ENCODE results near the gene FGF21.
A peak's percentile ranks its signal among the peaks of the same experiment; 100 is the strongest.

FGF21 gene

GRCh38 chr19:48802623-48803022 lies 47.3 kb downstream of the FGF21 start:
- Histone ChIP-seq H3K4me1 (ENCODE audit: control insufficient read depth, insufficient read depth, low read length, poor library complexity, severe bottlenecking) (no peaks in the 10 kb centered on the region), H3K9me3 (ENCODE audit: control insufficient read depth, low read length) (no peaks in the 10 kb centered on the region), H3K4me3 (ENCODE audit: insufficient read depth, low read depth, low read length, poor library complexity, severe bottlenecking) (no peak overlapping the region), H3K27me3 (replicated peaks; ENCODE audit: control insufficient read depth, insufficient read depth, low read length, poor library complexity, severe bottlenecking) (no peaks in the 10 kb centered on the region), H3K36me3 (ENCODE audit: control insufficient read depth, insufficient read depth, low read length) (no peaks in the 10 kb centered on the region), H3K27ac (ENCODE audit: insufficient read depth, low read length, poor library complexity, severe bottlenecking) (no peak overlapping the region)
- no peak for DNase-seq

GRCh38 chr19:48804496-48804895 lies 49.2 kb downstream of the FGF21 start:
- DNase-seq = no peak

GRCh38 chr19:48805452-48805851 lies 50.1 kb downstream of the FGF21 start:
- no peaks in the 10 kb centered on the region for H3K9me3 ChIP-seq (ENCODE audit: control insufficient read depth, low read length)
- no peak overlapping the region for H3K27ac ChIP-seq (ENCODE audit: insufficient read depth, low read length, poor library complexity, severe bottlenecking)
- no peaks in the 10 kb centered on the region for H3K4me1 ChIP-seq (ENCODE audit: control insufficient read depth, insufficient read depth, low read length, poor library complexity, severe bottlenecking)
- no peak for DNase-seq
- no peak overlapping the region for H3K4me3 ChIP-seq (ENCODE audit: insufficient read depth, low read depth, low read length, poor library complexity, severe bottlenecking)
- H3K27me3 ChIP-seq (replicated peaks; ENCODE audit: control insufficient read depth, insufficient read depth, low read length, poor library complexity, severe bottlenecking) = no peaks in the 10 kb centered on the region
- H3K36me3 ChIP-seq (ENCODE audit: control insufficient read depth, insufficient read depth, low read length) = no peaks in the 10 kb centered on the region

More at GRCh38 chr19:48804496-48804895, 49.2 kb downstream of the FGF21 start:
- H3K27me3 ChIP-seq (replicated peaks; ENCODE audit: control insufficient read depth, insufficient read depth, low read length, poor library complexity, severe bottlenecking) = no peaks in the 10 kb centered on the region
- H3K36me3 ChIP-seq (ENCODE audit: control insufficient read depth, insufficient read depth, low read length) = no peaks in the 10 kb centered on the region
- no peaks in the 10 kb centered on the region for H3K9me3 ChIP-seq (ENCODE audit: control insufficient read depth, low read length)
- H3K4me1 ChIP-seq (ENCODE audit: control insufficient read depth, insufficient read depth, low read length, poor library complexity, severe bottlenecking) = no peaks in the 10 kb centered on the region
- H3K27ac ChIP-seq (ENCODE audit: insufficient read depth, low read length, poor library complexity, severe bottlenecking) = no peak overlapping the region
- no peak overlapping the region for H3K4me3 ChIP-seq (ENCODE audit: insufficient read depth, low read depth, low read length, poor library complexity, severe bottlenecking)

GRCh38 chr19:48806518-48806817 lies 51.1 kb downstream of the FGF21 start:
- peak in 1 of 3 donors; percentile 9 for DNase-seq

GRCh38 chr19:48806818-48807589 lies 51.7 kb downstream of the FGF21 start:
- H3K36me3 ChIP-seq (ENCODE audit: control insufficient read depth, insufficient read depth, low read length) = no peaks in the 10 kb centered on the region
- no peaks in the 10 kb centered on the region for H3K4me1 ChIP-seq (ENCODE audit: control insufficient read depth, insufficient read depth, low read length, poor library complexity, severe bottlenecking)
- no peaks in the 10 kb centered on the region for H3K9me3 ChIP-seq (ENCODE audit: control insufficient read depth, low read length)
- no peak overlapping the region for H3K4me3 ChIP-seq (ENCODE audit: insufficient read depth, low read depth, low read length, poor library complexity, severe bottlenecking)
- no peak for DNase-seq
- no peaks in the 10 kb centered on the region for H3K27me3 ChIP-seq (replicated peaks; ENCODE audit: control insufficient read depth, insufficient read depth, low read length, poor library complexity, severe bottlenecking)
- no peak overlapping the region for H3K27ac ChIP-seq (ENCODE audit: insufficient read depth, low read length, poor library complexity, severe bottlenecking)

More at GRCh38 chr19:48806518-48806817, 51.1 kb downstream of the FGF21 start:
- H3K36me3 ChIP-seq (ENCODE audit: control insufficient read depth, insufficient read depth, low read length) = no peaks in the 10 kb centered on the region
- no peaks in the 10 kb centered on the region for H3K27me3 ChIP-seq (replicated peaks; ENCODE audit: control insufficient read depth, insufficient read depth, low read length, poor library complexity, severe bottlenecking)
- H3K4me1 ChIP-seq (ENCODE audit: control insufficient read depth, insufficient read depth, low read length, poor library complexity, severe bottlenecking) = no peaks in the 10 kb centered on the region
- H3K4me3 ChIP-seq (ENCODE audit: insufficient read depth, low read depth, low read length, poor library complexity, severe bottlenecking) = no peak overlapping the region
- no peak overlapping the region for H3K27ac ChIP-seq (ENCODE audit: insufficient read depth, low read length, poor library complexity, severe bottlenecking)
- no peaks in the 10 kb centered on the region for H3K9me3 ChIP-seq (ENCODE audit: control insufficient read depth, low read length)

GRCh38 chr19:48807590-48808308 lies 52.4 kb downstream of the FGF21 start:
- H3K27ac ChIP-seq (ENCODE audit: insufficient read depth, low read length, poor library complexity, severe bottlenecking) = no peak overlapping the region
- DNase-seq = no peak
- H3K9me3 ChIP-seq (ENCODE audit: control insufficient read depth, low read length) = no peaks in the 10 kb centered on the region
- no peaks in the 10 kb centered on the region for H3K36me3 ChIP-seq (ENCODE audit: control insufficient read depth, insufficient read depth, low read length)
- H3K4me3 ChIP-seq (ENCODE audit: insufficient read depth, low read depth, low read length, poor library complexity, severe bottlenecking) = no peak overlapping the region
- no peaks in the 10 kb centered on the region for H3K27me3 ChIP-seq (replicated peaks; ENCODE audit: control insufficient read depth, insufficient read depth, low read length, poor library complexity, severe bottlenecking)
- H3K4me1 ChIP-seq (ENCODE audit: control insufficient read depth, insufficient read depth, low read length, poor library complexity, severe bottlenecking) = no peaks in the 10 kb centered on the region
